ENCODE data around the gene CANT1. TPM values are rescaled to one million over a fixed set of nuclear protein-coding genes. Genes with fewer than 3 reads are reported as not detected.

The CANT1 gene
- total RNA-seq, 1 donor = 49.2 TPM

DNA sequence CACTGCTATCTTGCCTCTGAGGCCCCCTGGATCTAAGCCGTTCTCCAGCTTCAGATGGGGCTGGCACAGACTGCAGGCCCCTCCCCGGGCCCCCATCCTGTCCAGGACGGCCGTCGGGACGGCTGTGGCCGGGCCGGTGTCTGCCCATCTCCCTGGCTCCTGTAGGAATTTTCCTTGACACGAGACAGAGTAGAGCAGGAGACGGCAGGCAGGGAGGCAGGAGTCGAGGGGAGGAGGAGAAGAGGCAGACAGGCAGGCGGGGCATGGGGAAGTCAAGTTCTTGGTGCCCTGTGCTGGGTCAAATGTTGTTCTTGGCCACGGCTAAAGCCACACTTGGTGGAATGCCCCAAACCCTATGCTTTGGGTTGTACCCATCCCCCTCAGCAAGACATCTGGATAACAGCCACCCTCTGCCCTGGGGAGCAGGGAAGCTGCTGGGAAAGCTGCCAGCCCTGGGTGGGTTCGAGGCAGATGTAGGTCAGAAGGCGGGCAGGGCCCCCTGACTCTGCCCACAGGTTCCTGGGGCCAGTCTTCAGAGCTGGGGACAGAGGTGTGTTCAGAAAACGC is 18.4 kb upstream of the CANT1 start:
- DNase-seq (ENCODE audit: insufficient read length, low spot score, missing footprints) = peak; percentile 92
- peak overlapping the region; percentile 53 for H3K4me3 ChIP-seq (ENCODE audit: insufficient read depth, low read length)
- peak overlapping the region; percentile 53 for H2AFZ ChIP-seq (ENCODE audit: low read length)

DNA sequence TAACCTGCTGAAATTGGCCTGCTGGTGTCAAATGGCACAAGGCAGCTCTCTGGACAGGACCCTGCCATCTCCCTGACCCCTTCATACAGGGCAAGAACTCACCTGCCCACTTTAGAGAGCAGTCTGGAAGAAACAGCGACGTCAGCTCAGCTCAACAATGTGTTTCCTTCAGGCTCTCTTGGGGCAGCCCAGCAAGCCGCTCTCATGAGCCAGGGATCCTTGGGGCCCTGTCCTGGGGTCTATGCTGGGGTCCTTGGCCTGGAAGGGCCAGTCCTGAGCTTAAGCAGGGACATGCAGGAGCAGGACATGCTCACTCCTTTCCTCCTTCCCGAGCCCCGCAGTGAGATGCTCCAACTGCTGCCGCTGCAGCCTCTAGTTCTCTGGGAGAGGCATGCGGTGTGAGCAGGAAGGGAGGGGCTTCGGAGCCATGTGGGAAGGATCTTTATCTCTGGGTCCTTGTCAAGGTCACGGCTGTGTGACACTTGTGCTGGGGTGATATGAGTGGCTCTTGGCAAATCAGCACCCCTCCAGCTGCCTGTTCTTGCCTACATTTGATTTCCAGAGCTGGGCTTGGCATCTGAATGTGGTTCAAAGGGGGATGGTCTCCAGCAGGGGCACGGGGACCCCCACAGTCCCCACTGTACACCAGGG is 17.8 kb upstream of the CANT1 start:
- peak overlapping the region; percentile 46 for H3K27ac ChIP-seq (ENCODE audit: low read depth, low read length)
- H3K4me1 ChIP-seq (ENCODE audit: insufficient read depth, low read length) = peaks cover 41% of the 10 kb centered on the region

More for the DNA sequence above, 18.4 kb upstream of the CANT1 start:
- TF ChIP-seq, protein P1, sequence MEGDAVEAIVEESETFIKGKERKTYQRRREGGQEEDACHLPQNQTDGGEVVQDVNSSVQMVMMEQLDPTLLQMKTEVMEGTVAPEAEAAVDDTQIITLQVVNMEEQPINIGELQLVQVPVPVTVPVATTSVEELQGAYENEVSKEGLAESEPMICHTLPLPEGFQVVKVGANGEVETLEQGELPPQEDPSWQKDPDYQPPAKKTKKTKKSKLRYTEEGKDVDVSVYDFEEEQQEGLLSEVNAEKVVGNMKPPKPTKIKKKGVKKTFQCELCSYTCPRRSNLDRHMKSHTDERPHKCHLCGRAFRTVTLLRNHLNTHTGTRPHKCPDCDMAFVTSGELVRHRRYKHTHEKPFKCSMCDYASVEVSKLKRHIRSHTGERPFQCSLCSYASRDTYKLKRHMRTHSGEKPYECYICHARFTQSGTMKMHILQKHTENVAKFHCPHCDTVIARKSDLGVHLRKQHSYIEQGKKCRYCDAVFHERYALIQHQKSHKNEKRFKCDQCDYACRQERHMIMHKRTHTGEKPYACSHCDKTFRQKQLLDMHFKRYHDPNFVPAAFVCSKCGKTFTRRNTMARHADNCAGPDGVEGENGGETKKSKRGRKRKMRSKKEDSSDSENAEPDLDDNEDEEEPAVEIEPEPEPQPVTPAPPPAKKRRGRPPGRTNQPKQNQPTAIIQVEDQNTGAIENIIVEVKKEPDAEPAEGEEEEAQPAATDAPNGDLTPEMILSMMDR (IDR thresholded peaks at IDR 0.05; ENCODE audit: extremely low read depth, low read depth, low read length) = no peak
- Histone ChIP-seq H3K79me2 (ENCODE audit: insufficient read depth, low read length) (no peaks in the 10 kb centered on the region), H3K27me3 (ENCODE audit: insufficient read depth, low read length) (peaks cover 39% of the 10 kb centered on the region), H3K4me1 (ENCODE audit: insufficient read depth, low read length) (peaks cover 41% of the 10 kb centered on the region), H3K9me3 (ENCODE audit: low read depth, low read length) (no peaks in the 10 kb centered on the region), H3K4me2 (ENCODE audit: insufficient read depth, low read length) (peak overlapping the region; percentile 80), H4K20me1 (ENCODE audit: insufficient read depth, low read length) (no peaks in the 10 kb centered on the region), H3K36me3 (ENCODE audit: insufficient read depth, low read length) (no peaks in the 10 kb centered on the region), H3K27ac (ENCODE audit: low read depth, low read length) (peak overlapping the region; percentile 46)

DNA sequence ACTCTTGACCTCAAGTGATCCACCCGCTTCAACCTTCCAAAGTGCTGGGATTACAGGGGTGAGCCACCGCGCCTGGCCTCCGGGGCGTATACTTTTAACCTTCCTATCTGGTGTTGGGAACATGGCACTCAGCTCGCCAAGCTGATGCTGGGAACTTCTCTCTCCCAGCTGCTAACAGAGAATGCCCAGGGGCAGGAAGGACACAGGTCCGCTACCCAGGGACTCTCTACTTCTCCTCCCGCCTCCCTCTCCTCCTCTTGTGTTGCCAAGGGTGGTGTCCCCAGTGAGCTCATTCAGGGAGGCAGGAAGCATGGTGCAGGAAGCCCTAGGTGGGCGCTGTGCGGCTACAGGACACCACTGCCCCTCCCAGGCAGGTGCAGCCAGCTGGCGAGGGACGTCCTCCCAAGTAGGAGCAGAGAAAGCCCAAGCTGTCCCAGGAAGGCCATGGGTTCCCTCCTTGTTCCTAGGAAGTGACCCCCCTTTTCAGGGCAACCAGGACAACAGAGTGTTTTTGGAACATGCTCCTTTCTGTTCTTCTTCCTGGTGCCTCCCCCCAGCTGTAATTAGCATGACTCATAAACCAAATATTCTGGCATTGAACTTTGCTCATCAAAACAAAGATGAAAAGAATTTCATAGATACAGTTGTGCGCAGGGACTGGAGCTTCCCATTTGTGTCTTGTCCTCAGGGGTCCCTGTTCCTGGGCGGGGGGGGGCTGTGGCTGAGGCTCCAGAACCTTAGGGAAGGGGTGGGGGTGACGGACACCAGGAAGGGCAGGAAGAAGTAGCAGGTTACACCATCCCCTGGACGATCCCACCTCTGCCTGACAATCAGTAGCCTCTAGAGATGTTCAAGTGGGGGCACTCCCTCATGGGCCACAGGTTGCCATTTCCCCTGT is 17.1 kb upstream of the CANT1 start:
- no peaks in the 10 kb centered on the region for H3K36me3 ChIP-seq (ENCODE audit: insufficient read depth, low read length)
- peak overlapping the region; percentile 65 for H2AFZ ChIP-seq (ENCODE audit: low read length)
- peak overlapping the region; percentile 53 for H3K4me3 ChIP-seq (ENCODE audit: insufficient read depth, low read length)
- peak overlapping the region; percentile 61 for H3K27ac ChIP-seq (ENCODE audit: low read depth, low read length)
- H3K4me2 ChIP-seq (ENCODE audit: insufficient read depth, low read length) = peak overlapping the region; percentile 80
- H3K27me3 ChIP-seq (ENCODE audit: insufficient read depth, low read length) = peaks cover 34% of the 10 kb centered on the region
- H3K4me1 ChIP-seq (ENCODE audit: insufficient read depth, low read length) = peaks cover 41% of the 10 kb centered on the region
- no peaks in the 10 kb centered on the region for H3K79me2 ChIP-seq (ENCODE audit: insufficient read depth, low read length)
- DNase-seq (ENCODE audit: insufficient read length, low spot score, missing footprints) = peak; percentile 95
- no peaks in the 10 kb centered on the region for H4K20me1 ChIP-seq (ENCODE audit: insufficient read depth, low read length)
- no peaks in the 10 kb centered on the region for H3K9me3 ChIP-seq (ENCODE audit: low read depth, low read length)
- TF ChIP-seq, protein P1 (IDR thresholded peaks at IDR 0.05; ENCODE audit: extremely low read depth, low read depth, low read length) = no peak

More for the DNA sequence above, 17.8 kb upstream of the CANT1 start:
- peak overlapping the region; percentile 53 for H2AFZ ChIP-seq (ENCODE audit: low read length)
- H4K20me1 ChIP-seq (ENCODE audit: insufficient read depth, low read length) = no peaks in the 10 kb centered on the region
- H3K36me3 ChIP-seq (ENCODE audit: insufficient read depth, low read length) = no peaks in the 10 kb centered on the region
- H3K4me2 ChIP-seq (ENCODE audit: insufficient read depth, low read length) = peak overlapping the region; percentile 80
- TF ChIP-seq, protein P1 (IDR thresholded peaks at IDR 0.05; ENCODE audit: extremely low read depth, low read depth, low read length) = no peak
- DNase-seq (ENCODE audit: insufficient read length, low spot score, missing footprints) = peak; percentile 68
- H3K79me2 ChIP-seq (ENCODE audit: insufficient read depth, low read length) = no peaks in the 10 kb centered on the region
- H3K9me3 ChIP-seq (ENCODE audit: low read depth, low read length) = no peaks in the 10 kb centered on the region
- peaks cover 41% of the 10 kb centered on the region for H3K27me3 ChIP-seq (ENCODE audit: insufficient read depth, low read length)
- H3K4me3 ChIP-seq (ENCODE audit: insufficient read depth, low read length) = peak overlapping the region; percentile 53
